HG03457 (cell line): Measurements from ENCODE around the gene NGEF.
"Not testable (repeated sequence)": the region's sequence is repeated elsewhere in the genome, so short reads cannot be mapped to it uniquely, and the experiment has no call there.

Experiments used
- ATAC-seq: cut with Tn5 transposase; IDR thresholded peaks from one replicate; pipeline ENCODE4 v1.9.1; 2021; ENCODE audit warnings: moderate number of reproducible peaks; ENCODE audit not compliant: unreplicated experiment

NGEF gene

GRCh38 chr2:232854082-232854481 is 159.0 kb downstream of the NGEF start:
- ATAC-seq = no peak

DNA sequence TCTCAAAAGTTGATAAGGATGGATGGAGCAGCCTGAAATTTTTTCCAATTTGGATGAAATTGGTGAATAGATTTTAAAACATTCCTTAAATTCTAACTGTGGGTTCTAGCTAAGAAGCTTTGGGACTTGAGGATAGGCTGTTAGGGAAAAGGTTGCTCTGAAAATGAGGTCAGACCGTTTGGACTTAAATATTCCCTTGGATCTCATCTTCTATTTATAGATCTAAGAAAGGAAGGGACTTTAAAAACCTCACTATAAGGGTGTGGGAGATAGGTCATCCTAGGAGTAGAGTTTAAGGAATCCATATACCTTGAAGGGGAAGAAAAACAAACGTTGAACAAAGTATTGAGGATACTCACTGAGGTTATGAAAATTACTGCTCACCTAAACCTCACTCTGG is 160.4 kb downstream of the NGEF start:
- ATAC-seq = no peak

DNA sequence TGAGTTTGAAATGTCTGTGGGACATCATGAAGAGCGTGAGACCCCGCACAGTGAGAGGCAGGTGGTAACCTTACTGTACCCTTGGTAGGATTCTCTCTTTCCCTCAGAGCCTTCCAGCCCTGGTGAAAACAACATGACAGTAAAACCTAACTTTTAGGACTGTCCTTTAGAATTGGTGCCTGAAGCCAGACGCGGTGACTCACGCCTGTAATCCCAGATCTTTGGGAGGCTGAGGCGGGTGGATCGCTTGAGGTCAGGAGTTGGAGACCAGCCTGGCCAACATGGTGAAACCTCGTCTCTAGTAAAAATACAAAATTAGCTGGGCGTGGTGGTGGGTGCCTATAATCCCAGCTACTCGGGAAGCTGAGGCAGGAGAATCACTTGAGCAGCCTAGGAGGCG is 161.0 kb downstream of the NGEF start:
- ATAC-seq = not testable (repeated sequence)

GRCh38 chr2:232850039-232850438 is 163.0 kb downstream of the NGEF start:
- no peak for ATAC-seq

DNA sequence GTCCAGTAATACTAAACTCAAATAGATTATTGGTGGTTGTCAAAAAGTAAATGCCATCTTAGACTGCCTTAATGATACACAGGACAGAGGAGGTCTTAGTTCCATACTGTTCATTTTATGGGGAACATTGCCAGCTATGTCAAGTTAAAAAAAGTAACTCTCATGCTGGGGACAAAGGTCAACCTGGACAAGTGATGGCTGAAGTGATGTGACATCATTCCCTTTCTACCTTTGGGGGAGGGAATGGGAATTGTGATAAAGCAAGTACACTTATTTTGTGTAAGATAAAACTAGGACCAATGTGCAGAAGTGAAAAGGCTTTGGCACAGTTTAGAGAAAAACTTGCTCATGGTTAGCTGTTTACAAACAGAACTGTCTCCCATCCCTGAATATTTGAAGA is 167.0 kb downstream of the NGEF start:
- no peak for ATAC-seq

GRCh38 chr2:232843834-232844233 is 169.2 kb downstream of the NGEF start:
- no peak for ATAC-seq

DNA sequence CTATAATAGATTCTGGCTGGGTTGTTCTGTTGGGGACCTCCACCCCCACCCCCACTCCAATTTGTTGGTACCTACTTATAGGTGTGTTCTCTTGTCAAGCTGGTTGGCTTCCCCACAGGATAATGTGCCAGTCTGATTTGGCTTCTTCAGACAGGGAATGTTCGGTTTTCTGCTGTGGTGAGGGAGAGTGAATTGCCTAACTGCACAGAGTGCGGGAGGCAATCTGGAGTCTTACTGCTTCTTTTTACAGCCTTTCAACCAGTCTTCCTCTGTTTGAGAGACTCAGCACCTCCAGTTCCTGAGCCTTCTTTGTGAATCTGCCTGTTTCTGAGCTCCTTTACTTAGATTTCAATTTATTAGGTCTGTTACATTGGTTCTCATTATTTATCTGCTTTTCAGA is 170.4 kb downstream of the NGEF start:
- no peak for ATAC-seq

DNA sequence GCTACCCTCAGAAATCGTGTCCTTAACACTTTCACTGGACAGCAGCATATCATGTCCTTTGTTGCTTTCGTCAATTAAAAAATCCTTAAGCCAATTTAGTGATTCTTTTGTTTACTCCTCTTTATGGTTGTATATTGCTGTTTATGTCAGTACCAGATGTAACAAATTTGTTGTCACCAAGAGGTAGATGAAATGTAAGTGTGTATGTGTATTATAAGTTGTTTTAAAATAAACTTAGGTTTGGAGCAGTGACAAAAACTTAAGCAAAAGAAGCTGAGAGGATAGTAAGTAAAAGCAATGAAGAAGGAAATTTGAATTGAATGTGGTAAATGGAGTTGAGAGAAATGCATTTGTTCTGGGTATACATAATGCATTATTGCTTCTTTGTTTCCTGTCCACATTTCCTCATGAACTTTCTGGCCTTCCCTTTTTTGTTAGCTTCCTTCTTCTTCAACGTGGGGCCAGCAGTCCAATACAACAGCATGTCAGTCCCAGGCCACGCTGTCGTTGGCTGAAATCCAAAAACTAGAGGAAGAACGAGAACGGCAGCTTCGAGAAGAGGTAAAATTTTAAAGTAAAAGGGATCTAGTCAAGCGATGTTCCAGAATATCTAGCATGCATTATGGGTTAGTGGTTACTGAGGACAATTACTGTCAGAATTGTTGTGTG is 173.5 kb downstream of the NGEF start:
- no peak for ATAC-seq

- ATAC-seq = no peak
Observed at GRCh38 chr2:232838406-232838874, 174.6 kb downstream of the NGEF start.

DNA sequence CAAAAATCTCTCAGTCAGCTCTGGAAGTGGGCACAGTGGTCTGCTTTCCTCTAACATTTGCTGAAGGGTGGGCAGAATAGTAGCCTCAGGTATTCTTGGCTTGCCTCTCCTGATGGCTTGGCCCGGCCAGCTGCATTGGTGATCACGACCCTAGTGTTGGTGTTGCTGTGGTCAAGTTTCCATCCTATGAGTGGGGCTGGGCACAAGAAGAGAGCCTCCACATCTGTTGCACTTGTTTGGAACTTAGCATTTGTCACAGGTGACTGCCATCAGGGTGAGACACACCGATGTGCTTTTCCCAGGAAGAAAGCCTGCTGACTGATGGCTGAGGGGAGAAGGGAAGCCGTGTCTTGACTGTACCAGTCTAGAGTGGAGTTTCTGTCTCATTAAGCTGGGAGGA is 176.1 kb downstream of the NGEF start:
- no peak for ATAC-seq

DNA sequence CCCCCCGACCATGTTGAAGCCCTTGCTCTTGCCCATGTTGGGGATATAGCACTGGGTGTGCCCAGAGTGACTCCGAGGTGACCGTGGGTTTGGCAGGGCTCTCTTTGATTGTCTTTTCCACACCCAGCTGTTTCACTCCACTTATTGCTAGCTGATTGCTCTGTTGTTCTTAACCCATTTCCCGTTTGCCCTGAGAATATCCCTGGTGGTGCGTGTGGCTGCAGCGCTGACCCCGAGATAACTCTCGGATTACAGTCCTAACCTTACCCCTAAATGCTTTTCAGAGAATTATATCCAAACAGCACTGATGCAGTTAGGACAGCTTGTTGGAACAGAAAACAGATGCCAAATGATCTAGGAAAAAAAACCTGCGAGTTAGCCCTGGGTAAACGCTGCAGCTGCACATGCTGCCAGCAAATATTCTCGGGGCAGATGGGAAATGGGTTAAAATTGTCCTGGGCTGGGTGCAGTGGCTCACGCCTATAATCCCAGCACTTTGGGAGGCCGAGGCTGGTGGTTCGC is 177.3 kb downstream of the NGEF start:
- no peak for ATAC-seq

GRCh38 chr2:232833830-232834229 is 179.2 kb downstream of the NGEF start:
- no peak for ATAC-seq

DNA sequence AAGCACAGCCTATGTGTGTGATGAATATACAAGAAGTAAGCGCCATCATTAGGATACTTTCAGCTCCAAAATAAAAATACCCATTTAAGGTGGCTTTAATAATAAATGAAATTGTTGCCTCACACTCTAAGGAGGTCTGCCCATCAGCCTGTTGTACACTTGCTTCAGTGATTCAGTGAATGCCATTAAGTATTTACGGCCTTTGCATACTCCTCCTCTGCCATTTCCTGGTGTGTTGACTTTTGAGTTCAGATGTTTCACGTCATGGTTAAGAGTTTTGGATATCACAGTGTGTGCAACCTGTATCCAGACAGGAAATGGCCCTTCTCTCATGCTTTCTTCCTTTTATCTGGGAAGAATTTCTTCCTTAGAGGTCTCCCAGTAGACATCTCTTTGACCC is 181.6 kb downstream of the NGEF start:
- ATAC-seq = no peak

GRCh38 chr2:232829988-232830387 is 183.1 kb downstream of the NGEF start:
- no peak for ATAC-seq
